ENCODE results near the gene UBE2D4.

Gene UBE2D4

GRCh38 chr7:43942250-43942649, 16.0 kb downstream of the UBE2D4 start:
- Histone ChIP-seq H3K4me2 (no peak overlapping the region), H2AFZ (ENCODE audit: low read depth) (no peak overlapping the region), H3K27me3 (ENCODE audit: insufficient read depth, low read depth) (no peaks in the 10 kb centered on the region), H3K4me1 (ENCODE audit: low read depth, poor library complexity, severe bottlenecking) (no peaks in the 10 kb centered on the region), H3K27ac (no peak overlapping the region), H3K9ac (no peak overlapping the region), H3K79me2 (ENCODE audit: insufficient read depth, low read depth) (no peaks in the 10 kb centered on the region), H3K4me3 (IDR thresholded peaks at IDR 0.05; ENCODE audit: insufficient read depth, low read depth, low read length) (no peak overlapping the region), H4K20me1 (ENCODE audit: insufficient read depth) (no peaks in the 10 kb centered on the region), H3K36me3 (ENCODE audit: insufficient read depth) (no peaks in the 10 kb centered on the region)
- no peak for TF ChIP-seq CTCF (conservative IDR thresholded peaks at IDR 0.05; ENCODE audit: low read depth, low read length)

- Histone ChIP-seq H3K79me2 (ENCODE audit: insufficient read depth, low read depth) (no peaks in the 10 kb centered on the region), H3K4me2 (no peak overlapping the region), H3K4me3 (IDR thresholded peaks at IDR 0.05; ENCODE audit: insufficient read depth, low read depth, low read length) (no peak overlapping the region), H3K27ac (no peak overlapping the region), H2AFZ (ENCODE audit: low read depth) (no peak overlapping the region), H4K20me1 (ENCODE audit: insufficient read depth) (no peaks in the 10 kb centered on the region), H3K36me3 (ENCODE audit: insufficient read depth) (no peaks in the 10 kb centered on the region), H3K4me1 (ENCODE audit: low read depth, poor library complexity, severe bottlenecking) (no peaks in the 10 kb centered on the region), H3K9ac (no peak overlapping the region), H3K27me3 (ENCODE audit: insufficient read depth, low read depth) (no peaks in the 10 kb centered on the region)
- TF ChIP-seq CTCF (conservative IDR thresholded peaks at IDR 0.05; ENCODE audit: low read depth, low read length): no peak
These were observed 16.8 kb downstream of the UBE2D4 start for GRCh38 chr7:43942997-43943396.

- Histone ChIP-seq H3K9ac (no peak overlapping the region), H3K27ac (no peak overlapping the region)
These were observed 17.4 kb downstream of the UBE2D4 start for GRCh38 chr7:43943417-43944187.

GRCh38 chr7:43944286-43944685, 18.1 kb downstream of the UBE2D4 start:
- H3K79me2 ChIP-seq (ENCODE audit: insufficient read depth, low read depth): no peaks in the 10 kb centered on the region
- no peaks in the 10 kb centered on the region for H4K20me1 ChIP-seq (ENCODE audit: insufficient read depth)
- no peak overlapping the region for H3K4me3 ChIP-seq (IDR thresholded peaks at IDR 0.05; ENCODE audit: insufficient read depth, low read depth, low read length)
- no peak overlapping the region for H3K9ac ChIP-seq
- H3K27me3 ChIP-seq (ENCODE audit: insufficient read depth, low read depth): no peaks in the 10 kb centered on the region
- H3K27ac ChIP-seq: no peak overlapping the region
- H2AFZ ChIP-seq (ENCODE audit: low read depth): no peak overlapping the region
- no peak for TF ChIP-seq CTCF (conservative IDR thresholded peaks at IDR 0.05; ENCODE audit: low read depth, low read length)
- H3K4me2 ChIP-seq: no peak overlapping the region
- H3K4me1 ChIP-seq (ENCODE audit: low read depth, poor library complexity, severe bottlenecking): no peaks in the 10 kb centered on the region
- no peaks in the 10 kb centered on the region for H3K36me3 ChIP-seq (ENCODE audit: insufficient read depth)

More at GRCh38 chr7:43943417-43944187, 17.4 kb downstream of the UBE2D4 start:
- Histone ChIP-seq H3K4me2 (no peak overlapping the region), H3K4me1 (ENCODE audit: low read depth, poor library complexity, severe bottlenecking) (no peaks in the 10 kb centered on the region), H3K4me3 (IDR thresholded peaks at IDR 0.05; ENCODE audit: insufficient read depth, low read depth, low read length) (no peak overlapping the region), H2AFZ (ENCODE audit: low read depth) (no peak overlapping the region), H3K36me3 (ENCODE audit: insufficient read depth) (no peaks in the 10 kb centered on the region), H3K27me3 (ENCODE audit: insufficient read depth, low read depth) (no peaks in the 10 kb centered on the region), H3K79me2 (ENCODE audit: insufficient read depth, low read depth) (no peaks in the 10 kb centered on the region), H4K20me1 (ENCODE audit: insufficient read depth) (no peaks in the 10 kb centered on the region)
- no peak for TF ChIP-seq CTCF (conservative IDR thresholded peaks at IDR 0.05; ENCODE audit: low read depth, low read length)
